Dendritic cell treated with granulocyte-macrophage colony-stimulating factor and Interleukin-4, amounts not matched to agents 40 ng/mL and 50 ng/mL, for 4 days (primary cell): ENCODE measurements around the gene TTLL5.
"Not testable (repeated sequence)": the region's sequence is repeated elsewhere in the genome, so short reads cannot be mapped to it uniquely, and the experiment has no call there.

ENCODE experiments used
- H3K27ac Mint-ChIP-seq: one replicate; pipeline ENCODE4 v1.8.0; 2022; ENCODE audit warnings: mild to moderate bottlenecking, mixed read lengths
- H3K27me3 Mint-ChIP-seq: one replicate; pipeline ENCODE4 v1.8.0; 2022; ENCODE audit warnings: mild to moderate bottlenecking, mixed read lengths
- H3K36me3 Mint-ChIP-seq: one replicate; pipeline ENCODE4 v1.8.0; 2022; ENCODE audit warnings: low read depth, mixed read lengths
- H3K4me1 Mint-ChIP-seq: one replicate; pipeline ENCODE4 v1.8.0; 2022; ENCODE audit warnings: low read depth, mixed read lengths
- H3K4me3 Mint-ChIP-seq: one replicate; pipeline ENCODE4 v1.8.0; 2022; ENCODE audit warnings: mild to moderate bottlenecking, moderate library complexity, mixed read lengths
- H3K9me3 Mint-ChIP-seq: one replicate; pipeline ENCODE4 v1.8.0; 2022; ENCODE audit warnings: mixed read lengths
- intact Hi-C: fragments of 100-400 bp; cut with micrococcal nuclease; formaldehyde crosslinking; loops from one replicate; pipeline ENCODE4 v1.15.0; 2022

The TTLL5 gene

DNA sequence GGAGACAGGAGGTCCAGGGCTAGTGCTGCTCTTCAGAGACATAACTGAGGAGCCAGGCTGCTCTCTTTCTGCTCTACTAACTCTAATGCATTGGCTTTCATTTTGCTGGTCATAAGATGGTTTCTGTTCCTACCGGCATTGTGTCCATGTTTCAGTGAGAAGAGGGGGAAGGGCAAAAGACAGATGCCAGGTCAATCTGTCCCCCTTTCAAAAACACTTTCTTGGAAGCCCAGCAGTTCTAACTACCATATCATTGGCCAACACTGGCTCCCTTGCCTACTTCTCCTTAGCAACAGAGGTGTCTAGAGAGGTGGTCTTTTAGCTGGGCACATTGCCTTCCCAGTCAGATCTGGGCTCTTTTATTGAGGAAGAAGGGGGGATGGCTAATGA lies 256.9 kb downstream of the TTLL5 start:
- no peaks in the 10 kb centered on the region for H3K9me3 Mint-ChIP-seq
- peaks cover 14% of the 10 kb centered on the region for H3K36me3 Mint-ChIP-seq
- no peaks in the 10 kb centered on the region for H3K4me1 Mint-ChIP-seq
- no peak overlapping the region for H3K4me3 Mint-ChIP-seq
- no peak overlapping the region for H3K27ac Mint-ChIP-seq
- no peaks in the 10 kb centered on the region for H3K27me3 Mint-ChIP-seq
- intact Hi-C loops, result no loop called here

DNA sequence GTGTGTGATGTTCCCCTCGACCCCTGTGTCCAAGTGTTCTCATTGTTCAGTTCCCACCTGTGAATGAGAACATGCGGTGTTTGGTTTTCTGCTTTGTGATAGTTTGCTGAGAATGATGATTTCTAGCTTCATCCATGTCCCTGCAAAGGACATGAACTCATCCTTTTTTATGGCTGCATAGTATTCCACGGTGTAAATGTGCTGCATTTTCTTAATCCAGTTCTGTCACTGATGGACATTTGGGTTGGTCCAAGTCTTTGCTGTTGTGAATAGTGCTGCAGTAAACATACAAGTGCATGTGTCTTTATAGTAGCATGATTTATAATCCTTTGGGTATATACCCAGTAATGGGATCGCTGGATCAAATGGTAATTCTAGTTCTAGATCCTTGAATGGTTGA lies 259.4 kb downstream of the TTLL5 start:
- H3K27ac Mint-ChIP-seq, H3K9me3 Mint-ChIP-seq, H3K27me3 Mint-ChIP-seq, intact Hi-C loops, H3K4me3 Mint-ChIP-seq, H3K4me1 Mint-ChIP-seq: not testable (repeated sequence)
- peaks cover 24% of the 10 kb centered on the region for H3K36me3 Mint-ChIP-seq

- H3K36me3 Mint-ChIP-seq, result peaks cover 17% of the 10 kb centered on the region
- H3K9me3 Mint-ChIP-seq, H3K4me1 Mint-ChIP-seq, H3K4me3 Mint-ChIP-seq, intact Hi-C loops, H3K27ac Mint-ChIP-seq, H3K27me3 Mint-ChIP-seq: not testable (repeated sequence)
These were observed 264.2 kb downstream of the TTLL5 start for GRCh38 chr14:75925141-75925840.

GRCh38 chr14:75926431-75927115 lies 265.5 kb downstream of the TTLL5 start:
- Mint-ChIP-seq H3K4me3 (no peak overlapping the region), H3K9me3 (no peaks in the 10 kb centered on the region), H3K27ac (no peak overlapping the region), H3K27me3 (no peaks in the 10 kb centered on the region), H3K36me3 (peaks cover 27% of the 10 kb centered on the region), H3K4me1 (no peaks in the 10 kb centered on the region)
- intact Hi-C loops, result no loop called here

- Mint-ChIP-seq H3K27ac (no peak overlapping the region), H3K4me1 (no peaks in the 10 kb centered on the region), H3K9me3 (no peaks in the 10 kb centered on the region), H3K36me3 (peaks cover 30% of the 10 kb centered on the region), H3K27me3 (no peaks in the 10 kb centered on the region), H3K4me3 (no peak overlapping the region)
- intact Hi-C loops, result no loop called here
These were observed 266.6 kb downstream of the TTLL5 start for GRCh38 chr14:75927564-75928087.

GRCh38 chr14:75928690-75929181 lies 267.7 kb downstream of the TTLL5 start:
- Mint-ChIP-seq H3K27me3 (no peaks in the 10 kb centered on the region), H3K4me3 (no peak overlapping the region), H3K9me3 (no peaks in the 10 kb centered on the region), H3K36me3 (peaks cover 30% of the 10 kb centered on the region), H3K27ac (no peak overlapping the region), H3K4me1 (no peaks in the 10 kb centered on the region)
- intact Hi-C loops, result no loop called here

DNA sequence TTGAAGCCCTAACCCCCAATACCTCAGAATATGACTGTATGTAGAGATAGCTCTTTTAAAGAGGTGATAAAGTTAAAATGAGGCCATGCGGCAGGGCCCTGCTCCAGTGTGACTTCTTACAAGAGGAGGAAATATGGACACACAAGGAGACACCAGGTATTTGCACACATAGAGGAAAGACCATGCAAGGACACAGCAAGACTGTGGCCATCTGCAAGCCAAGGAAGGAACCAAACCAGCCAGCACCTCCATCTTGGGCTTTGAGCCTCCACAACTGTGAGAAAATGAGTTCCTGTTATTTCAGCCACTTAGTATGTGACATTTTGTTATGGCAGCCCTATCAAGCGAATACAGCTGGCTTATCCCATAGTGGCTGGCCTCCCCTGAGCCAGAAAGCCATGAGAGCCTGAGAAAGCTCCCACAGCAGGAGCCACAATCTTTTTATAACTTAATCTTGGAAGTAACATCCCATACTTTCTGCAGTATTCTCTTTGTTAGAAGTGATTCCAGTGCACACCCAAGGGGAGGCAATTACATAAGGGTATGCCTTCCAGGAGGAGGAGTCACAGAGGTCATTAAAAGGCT lies 272.8 kb downstream of the TTLL5 start:
- Mint-ChIP-seq H3K4me1 (no peaks in the 10 kb centered on the region), H3K36me3 (peaks cover 13% of the 10 kb centered on the region), H3K27ac (no peak overlapping the region), H3K9me3 (no peaks in the 10 kb centered on the region), H3K27me3 (no peaks in the 10 kb centered on the region), H3K4me3 (no peak overlapping the region)
- intact Hi-C loops, result no loop called here

- Mint-ChIP-seq H3K4me3 (no peak overlapping the region), H3K36me3 (peaks cover 13% of the 10 kb centered on the region), H3K27ac (no peak overlapping the region), H3K4me1 (no peaks in the 10 kb centered on the region), H3K27me3 (no peaks in the 10 kb centered on the region), H3K9me3 (no peaks in the 10 kb centered on the region)
- intact Hi-C loops, result no loop called here
These were observed 274.1 kb downstream of the TTLL5 start for GRCh38 chr14:75934998-75935628.

GRCh38 chr14:75939200-75939599 lies 278.2 kb downstream of the TTLL5 start:
- no peaks in the 10 kb centered on the region for H3K9me3 Mint-ChIP-seq
- H3K4me1 Mint-ChIP-seq, result no peaks in the 10 kb centered on the region
- peaks cover 19% of the 10 kb centered on the region for H3K36me3 Mint-ChIP-seq
- no peaks in the 10 kb centered on the region for H3K27me3 Mint-ChIP-seq
- H3K27ac Mint-ChIP-seq, result no peak overlapping the region
- no peak overlapping the region for H3K4me3 Mint-ChIP-seq
- intact Hi-C loops, result no loop called here

GRCh38 chr14:75941030-75941429 lies 280.0 kb downstream of the TTLL5 start:
- H3K4me1 Mint-ChIP-seq, result no peaks in the 10 kb centered on the region
- H3K27ac Mint-ChIP-seq, result no peak overlapping the region
- H3K4me3 Mint-ChIP-seq, result no peak overlapping the region
- H3K36me3 Mint-ChIP-seq, result peaks cover 22% of the 10 kb centered on the region
- H3K9me3 Mint-ChIP-seq, result no peaks in the 10 kb centered on the region
- H3K27me3 Mint-ChIP-seq, result no peaks in the 10 kb centered on the region
- intact Hi-C loops, result no loop called here

- no peaks in the 10 kb centered on the region for H3K27me3 Mint-ChIP-seq
- peaks cover 22% of the 10 kb centered on the region for H3K36me3 Mint-ChIP-seq
- H3K4me1 Mint-ChIP-seq, result no peaks in the 10 kb centered on the region
- H3K9me3 Mint-ChIP-seq, result no peaks in the 10 kb centered on the region
- intact Hi-C loops, result no loop called here
- H3K27ac Mint-ChIP-seq, result no peak overlapping the region
- no peak overlapping the region for H3K4me3 Mint-ChIP-seq
These were observed 283.7 kb downstream of the TTLL5 start for GRCh38 chr14:75944607-75945241.

DNA sequence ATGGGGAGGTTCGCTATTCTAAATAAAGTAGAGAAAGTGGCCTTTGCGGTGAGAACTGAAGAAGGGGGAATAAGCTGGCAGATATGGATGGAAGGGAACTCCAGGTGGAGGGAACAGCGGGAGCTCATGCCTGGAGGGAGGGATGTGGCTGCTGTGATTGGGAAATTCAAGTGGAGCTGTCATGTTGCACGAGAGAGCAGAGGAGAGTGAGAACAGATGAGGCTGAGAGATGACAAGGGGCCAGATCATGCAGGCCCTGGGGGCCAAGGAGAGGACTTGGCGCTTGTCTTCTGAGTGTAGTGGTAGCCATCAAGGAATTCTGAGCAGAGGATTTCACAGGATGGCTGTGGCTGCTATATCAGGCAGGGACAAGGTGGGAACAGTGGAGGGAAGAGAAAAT lies 285.7 kb downstream of the TTLL5 start:
- H3K4me3 Mint-ChIP-seq, result no peak overlapping the region
- no peak overlapping the region for H3K27ac Mint-ChIP-seq
- peaks cover 18% of the 10 kb centered on the region for H3K36me3 Mint-ChIP-seq
- intact Hi-C loops, result no loop called here
- H3K27me3 Mint-ChIP-seq, result no peaks in the 10 kb centered on the region
- no peaks in the 10 kb centered on the region for H3K9me3 Mint-ChIP-seq
- H3K4me1 Mint-ChIP-seq, result no peaks in the 10 kb centered on the region

- Mint-ChIP-seq H3K36me3 (peaks cover 10% of the 10 kb centered on the region), H3K4me3 (no peak overlapping the region), H3K9me3 (no peaks in the 10 kb centered on the region), H3K4me1 (no peaks in the 10 kb centered on the region), H3K27ac (no peak overlapping the region), H3K27me3 (no peaks in the 10 kb centered on the region)
- intact Hi-C loops, result no loop called here
These were observed 291.4 kb downstream of the TTLL5 start for GRCh38 chr14:75952489-75952888.

DNA sequence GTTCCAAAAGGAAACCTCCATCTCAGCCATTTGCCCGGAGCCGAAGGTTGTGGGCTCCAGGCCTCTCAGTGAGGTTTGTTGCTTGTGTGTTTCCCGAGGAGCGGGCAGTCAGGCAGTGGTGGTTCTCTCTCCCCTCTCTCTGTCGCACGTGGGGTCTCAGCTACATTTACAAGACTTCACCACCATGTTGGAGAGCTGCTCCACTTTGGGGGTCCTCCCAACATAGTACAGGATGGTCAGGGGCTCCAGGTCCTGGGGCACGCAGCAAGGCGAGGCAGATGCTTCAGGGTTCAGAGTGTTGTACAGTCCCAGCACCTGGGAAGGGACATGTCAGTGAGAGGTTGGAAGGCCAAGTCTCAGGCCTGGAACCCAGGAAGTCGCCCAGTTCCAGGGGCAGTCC lies 298.0 kb downstream of the TTLL5 start:
- Mint-ChIP-seq H3K36me3 (peaks cover 10% of the 10 kb centered on the region), H3K4me3 (no peak overlapping the region), H3K27ac (no peak overlapping the region), H3K9me3 (no peaks in the 10 kb centered on the region), H3K4me1 (no peaks in the 10 kb centered on the region), H3K27me3 (no peaks in the 10 kb centered on the region)
- intact Hi-C loops, result no loop called here
